Spleen (tissue), 11 donors: Measurements from ENCODE around the gene ENGASE. TPM values are rescaled to one million over a fixed set of nuclear protein-coding genes. Genes with fewer than 3 reads are reported as not detected.

Experiments
- DNase-seq: peaks from one replicate; pipeline ENCODE4 v3.0.0-alpha.2; 2020
- H3K27ac ChIP-seq, 8 donors: fragments of 200-600 bp; sonication (generic) in 7 of 8; 1 replicate in 4 of 8; 2 replicates in 4 of 8; pipeline versions ENCODE4 v1.5.0 to v1.8.0; 2016 to 2021; ENCODE audit warnings: inconsistent platforms in 4 of 8, mild to moderate bottlenecking in 4 of 8, moderate library complexity in 1 of 8
- H3K27me3 ChIP-seq, 7 donors: fragments of 200-600 bp; sonication (generic) in 6 of 7; replicated peaks in 1 of 7; 1 replicate in 4 of 7; 2 replicates in 3 of 7; pipeline versions ENCODE4 v1.5.0 to v1.8.0; 2016 to 2021; ENCODE audit warnings: inconsistent platforms in 3 of 7, mild to moderate bottlenecking in 1 of 7
- H3K36me3 ChIP-seq, 6 donors: fragments of 200-600 bp; sonication (generic) in 5 of 6; 1 replicate in 4 of 6; 2 replicates in 2 of 6; pipeline versions ENCODE4 v1.5.0 to v1.8.0; 2016 to 2021; ENCODE audit warnings: inconsistent platforms in 2 of 6
- H3K4me1 ChIP-seq, 6 donors: fragments of 200-600 bp; sonication (generic) in 5 of 6; 1 replicate in 3 of 6; 2 replicates in 3 of 6; pipeline versions ENCODE4 v1.5.0 to v1.8.0; 2016 to 2021; ENCODE audit warnings: inconsistent platforms in 3 of 6
- H3K4me3 ChIP-seq, 8 donors: fragments of 200-600 bp; sonication (generic) in 7 of 8; 1 replicate in 4 of 8; 2 replicates in 4 of 8; pipeline versions ENCODE4 v1.5.0 to v1.8.0; 2016 to 2021; ENCODE audit warnings: inconsistent platforms in 4 of 8, mild to moderate bottlenecking in 4 of 8, moderate library complexity in 2 of 8
- H3K9me3 ChIP-seq, 8 donors: fragments of 200-600 bp; sonication (generic) in 7 of 8; 1 replicate in 4 of 8; 2 replicates in 4 of 8; pipeline versions ENCODE4 v1.5.0 to v1.8.0; 2016 to 2021; ENCODE audit warnings: inconsistent platforms in 4 of 8
- POLR2A ChIP-seq, 3 donors: fragments of 450-650 bp; IDR thresholded peaks; one replicate each; pipeline ENCODE4 v1.5.1; 2017; ENCODE audit warnings: antibody characterized with exemption in 3 of 3, mild to moderate bottlenecking in 1 of 3
- POLR2AphosphoS5 ChIP-seq, 3 donors: sonication (generic); formaldehyde crosslinking; IDR thresholded peaks; one replicate each; pipeline ENCODE4 v1.5.1; 2017; ENCODE audit warnings: antibody characterized with exemption in 3 of 3
- WGBS, 5 donors: extraction: QIAGEN DNeasy Blood & Tissue Kit in 3 of 5; methylation state at CpG; one replicate each; pipeline versions ENCODE4 v1.1.5 to v1.1.7; 2013 to 2018; 5-methylcytosine and 5-hydroxymethylcytosine counted together
- intact Hi-C: fragments of 100-400 bp; cut with DNase I; formaldehyde crosslinking; loops from one replicate; pipeline ENCODE4 v1.15.0; 2023; ENCODE audit warnings: low total_unique reads
- polyA plus RNA-seq, 3 donors: library from polyadenylated mRNA; stranded (reverse); fragments of 200-250 nt; gene quantifications; one replicate each; pipeline ENCODE4 v1.2.1, GENCODE V29; 2013
- total RNA-seq, 7 donors: library from RNA; depleted of rRNA in 3 of 7; stranded (reverse); fragments of >200 nt in 3 of 7; fragmentation: NEBNext Ultra II Directional in 4 of 7; extraction: Animal tissue kit (Norgen Biotek cat#: 25700) in 4 of 7; gene quantifications; one replicate each; pipeline versions ENCODE4 v1.1.0 to v1.2.1, GENCODE V29; 2016 to 2021
- TF ChIP-seq, protein P1 (sequence below), 11 experiments: fragments of 200-600 bp in 7 of 11; fragments of 450-650 bp in 4 of 11; sonication (generic) in 4 of 11; IDR thresholded peaks in 8 of 11; conservative IDR thresholded peaks in 3 of 11; 1 replicate in 7 of 11; 2 replicates in 4 of 11; pipeline versions ENCODE4 v1.4.0 to v1.8.0; 2016 to 2021; ENCODE audit warnings: antibody characterized with exemption in 11 of 11, inconsistent platforms in 4 of 11, mild to moderate bottlenecking in 1 of 11
- donor health status: healthy with polysubstance abuse.
- donor health status: DM: no; HTN: no; CAD: no; lungs with moderate emphysema.
- donor health status: DM: no; HTN: no; CAD: no.
- donor health status: Bipolar disorder and iron deficiency.
- donor health status: healthy.
- donor health status: DM: no; HTN: no; CAD: no.
- donor health status: DM: yes; HTN: yes; CAD: no.

Gene ENGASE
- total and polyA plus RNA-seq, 10 donors = 25.0 to 148 (median 93.2) TPM

DNA sequence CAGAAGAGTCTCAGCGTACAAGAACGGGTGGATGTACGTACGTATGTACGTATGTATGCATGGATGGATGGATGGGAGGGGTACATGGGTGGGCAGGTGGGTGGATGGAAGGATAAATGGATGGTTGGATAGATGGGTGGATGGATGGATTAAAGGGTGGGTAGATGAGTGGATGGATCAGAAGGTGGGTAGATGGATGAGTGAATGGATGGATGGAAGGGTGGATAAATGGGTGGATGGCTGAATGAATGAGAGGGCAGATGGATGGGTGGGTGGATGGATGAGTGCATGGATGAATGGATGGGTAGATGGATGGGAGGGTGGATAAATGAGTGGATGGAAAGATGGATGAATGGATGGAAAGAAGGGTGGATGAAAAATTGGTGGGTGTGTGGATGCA is 45.6 kb downstream of the ENGASE start:
- Histone ChIP-seq H3K27ac (no peak overlapping the region), H3K4me3 (no peak overlapping the region), H3K27me3 (peaks cover 0 to 65% (median 6%) of the 10 kb centered on the region in 7 donors), H3K4me1 (peaks cover 0 to 2% (median under 1%) of the 10 kb centered on the region in 6 donors), H3K9me3 (no peaks in the 10 kb centered on the region), H3K36me3 (no peaks in the 10 kb centered on the region)
- WGBS, 5 donors = 75 to 85% (median 77%) methylated on average over 5 of the region's 5 CpGs
- TF ChIP-seq POLR2AphosphoS5 (IDR thresholded peaks at IDR 0.05) (no peak), POLR2A (IDR thresholded peaks at IDR 0.05) (no peak)
- TF ChIP-seq, protein P1, sequence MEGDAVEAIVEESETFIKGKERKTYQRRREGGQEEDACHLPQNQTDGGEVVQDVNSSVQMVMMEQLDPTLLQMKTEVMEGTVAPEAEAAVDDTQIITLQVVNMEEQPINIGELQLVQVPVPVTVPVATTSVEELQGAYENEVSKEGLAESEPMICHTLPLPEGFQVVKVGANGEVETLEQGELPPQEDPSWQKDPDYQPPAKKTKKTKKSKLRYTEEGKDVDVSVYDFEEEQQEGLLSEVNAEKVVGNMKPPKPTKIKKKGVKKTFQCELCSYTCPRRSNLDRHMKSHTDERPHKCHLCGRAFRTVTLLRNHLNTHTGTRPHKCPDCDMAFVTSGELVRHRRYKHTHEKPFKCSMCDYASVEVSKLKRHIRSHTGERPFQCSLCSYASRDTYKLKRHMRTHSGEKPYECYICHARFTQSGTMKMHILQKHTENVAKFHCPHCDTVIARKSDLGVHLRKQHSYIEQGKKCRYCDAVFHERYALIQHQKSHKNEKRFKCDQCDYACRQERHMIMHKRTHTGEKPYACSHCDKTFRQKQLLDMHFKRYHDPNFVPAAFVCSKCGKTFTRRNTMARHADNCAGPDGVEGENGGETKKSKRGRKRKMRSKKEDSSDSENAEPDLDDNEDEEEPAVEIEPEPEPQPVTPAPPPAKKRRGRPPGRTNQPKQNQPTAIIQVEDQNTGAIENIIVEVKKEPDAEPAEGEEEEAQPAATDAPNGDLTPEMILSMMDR (IDR thresholded peaks at IDR 0.05 in 8 of 11, conservative IDR thresholded peaks at IDR 0.05 in 3 of 11) = no peak
- no peak for DNase-seq
- intact Hi-C loops = no loop called here

DNA sequence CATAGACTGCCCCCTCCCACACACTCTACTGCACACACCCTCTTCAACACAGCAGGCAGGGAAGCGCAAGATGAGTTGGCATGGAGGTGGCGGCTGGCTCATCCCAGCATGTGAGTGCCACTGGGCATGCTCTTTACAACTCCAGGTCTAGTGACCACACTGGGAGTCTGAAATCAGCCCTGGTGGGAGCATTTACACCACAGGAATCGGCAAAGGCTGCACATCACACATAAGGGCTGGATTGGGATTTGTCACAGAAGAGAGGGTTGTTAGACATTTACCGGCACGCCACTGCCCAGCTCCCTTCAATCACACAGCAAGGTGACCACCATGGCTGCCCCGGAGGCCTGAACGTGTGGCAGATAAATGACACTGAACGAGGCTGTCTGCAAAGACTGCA is 49.4 kb downstream of the ENGASE start:
- intact Hi-C loops = no loop called here
- DNase-seq = no peak
- WGBS, 5 donors = 93 to 97% (median 94%) methylated on average over 5 to 8 of the region's 8 CpGs
- H3K27me3 ChIP-seq = peaks cover 0 to 73% (median 11%) of the 10 kb centered on the region in 7 donors
- no peaks in the 10 kb centered on the region for H3K4me1 ChIP-seq
- no peaks in the 10 kb centered on the region for H3K9me3 ChIP-seq
- TF ChIP-seq, protein P1 (IDR thresholded peaks at IDR 0.05 in 8 of 11, conservative IDR thresholded peaks at IDR 0.05 in 3 of 11) = no peak
- no peak for TF ChIP-seq POLR2AphosphoS5 (IDR thresholded peaks at IDR 0.05)
- no peak for TF ChIP-seq POLR2A (IDR thresholded peaks at IDR 0.05)
- no peak overlapping the region for H3K4me3 ChIP-seq
- H3K27ac ChIP-seq = no peak overlapping the region
- H3K36me3 ChIP-seq = no peaks in the 10 kb centered on the region

DNA sequence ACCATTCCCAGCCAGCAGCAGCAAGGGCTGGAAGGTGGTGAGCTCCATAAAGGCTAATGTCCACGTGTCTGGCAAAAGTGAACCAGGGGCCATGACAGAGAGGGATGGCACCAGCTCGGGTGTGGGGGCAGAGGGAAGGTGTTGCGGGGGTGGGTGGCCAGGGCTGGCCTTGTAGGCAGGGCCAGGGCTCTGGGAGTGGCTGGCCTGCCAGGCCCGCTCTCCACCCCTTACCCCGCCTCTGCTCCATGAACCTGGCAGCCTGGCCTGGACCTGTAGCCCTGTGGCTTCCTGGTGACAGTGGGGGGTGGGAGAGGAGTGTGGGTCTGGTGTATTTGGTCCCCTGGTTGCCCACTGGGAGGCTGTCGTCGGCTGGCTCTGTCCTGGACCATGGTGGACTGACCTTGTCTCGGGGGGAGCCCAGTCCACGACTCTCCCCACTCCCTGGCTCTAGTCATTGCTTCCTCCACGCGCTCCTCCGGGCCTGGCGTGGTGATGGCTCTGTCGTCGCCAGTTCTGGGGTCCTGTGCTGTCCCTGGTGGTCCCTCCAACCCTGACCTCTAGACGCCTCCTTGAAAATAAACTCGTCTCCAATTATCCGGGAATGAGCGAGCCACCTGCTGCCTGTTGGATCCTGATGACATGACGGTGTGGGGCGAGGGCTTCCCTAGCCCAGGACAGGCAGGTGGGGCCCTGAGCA is 50.0 kb downstream of the ENGASE start:
- Histone ChIP-seq H3K4me1 (no peaks in the 10 kb centered on the region), H3K4me3 (no peak overlapping the region), H3K27me3 (peaks cover 0 to 73% (median 11%) of the 10 kb centered on the region in 7 donors), H3K9me3 (no peaks in the 10 kb centered on the region), H3K27ac (no peak overlapping the region), H3K36me3 (no peaks in the 10 kb centered on the region)
- TF ChIP-seq, protein P1 (IDR thresholded peaks at IDR 0.05 in 8 of 11, conservative IDR thresholded peaks at IDR 0.05 in 3 of 11) = no peak
- TF ChIP-seq POLR2A (IDR thresholded peaks at IDR 0.05) (no peak), POLR2AphosphoS5 (IDR thresholded peaks at IDR 0.05) (no peak)
- DNase-seq = no peak
- intact Hi-C loops = no loop called here
- WGBS, 5 donors = 87 to 95% (median 89%) methylated on average over 16 to 21 of the region's 21 CpGs

DNA sequence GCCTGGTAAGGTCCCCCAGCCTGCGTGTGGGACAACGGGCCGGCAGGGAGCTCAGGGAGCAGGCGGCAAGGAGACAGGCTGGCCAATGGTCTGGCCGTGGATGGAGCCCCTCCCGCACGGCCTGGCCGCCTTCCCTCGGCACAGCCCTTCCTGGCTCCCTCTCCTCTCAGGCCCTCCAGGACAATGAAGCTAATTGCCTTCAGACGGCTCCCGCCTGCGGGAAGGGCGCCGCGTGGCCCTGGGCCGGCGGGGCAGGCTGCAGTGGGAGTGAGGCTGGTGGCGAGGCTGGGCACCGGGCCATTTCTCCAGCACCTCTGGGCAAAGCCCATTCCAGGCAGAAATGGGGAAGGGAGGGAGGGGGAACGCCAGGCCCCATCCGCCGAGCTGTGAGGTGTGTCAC is 50.9 kb downstream of the ENGASE start:
- DNase-seq = no peak
- H3K27me3 ChIP-seq = peaks cover 0 to 74% (median 11%) of the 10 kb centered on the region in 7 donors
- intact Hi-C loops = no loop called here
- TF ChIP-seq POLR2AphosphoS5 (IDR thresholded peaks at IDR 0.05) (no peak), POLR2A (IDR thresholded peaks at IDR 0.05) (no peak)
- TF ChIP-seq, protein P1 (IDR thresholded peaks at IDR 0.05 in 8 of 11, conservative IDR thresholded peaks at IDR 0.05 in 3 of 11) = no peak
- H3K27ac ChIP-seq = no peak overlapping the region
- no peaks in the 10 kb centered on the region for H3K9me3 ChIP-seq
- 48 to 65% (median 56%) methylated on average over 6 to 22 of the region's 22 CpGs for WGBS, 5 donors
- H3K4me3 ChIP-seq = no peak overlapping the region
- H3K36me3 ChIP-seq = no peaks in the 10 kb centered on the region
- H3K4me1 ChIP-seq = no peaks in the 10 kb centered on the region
